ENCODE measurements around the gene GRIA1. TPM values are rescaled to one million over a fixed set of nuclear protein-coding genes. Genes with fewer than 3 reads are reported as not detected.

Gene GRIA1
- total RNA-seq, 1 donor from 2014 or later, result 3.3 TPM

GRCh38 chr5:153712946-153713345 is 222.5 kb downstream of the GRIA1 start:
- no peaks in the 10 kb centered on the region for H3K9me3 Mint-ChIP-seq

GRCh38 chr5:153713943-153714342 is 223.5 kb downstream of the GRIA1 start:
- Mint-ChIP-seq H3K9me3 (no peaks in the 10 kb centered on the region), H3K27ac (peak overlapping the region; percentile 79), H3K36me3 (peaks cover 5% of the 10 kb centered on the region), H3K4me3 (no peak overlapping the region), H3K27me3 (ENCODE audit: insufficient read depth, low read depth) (no peaks in the 10 kb centered on the region), H3K4me1 (peaks cover 18% of the 10 kb centered on the region)
- no peak for TF ChIP-seq EZH2 (IDR thresholded peaks at IDR 0.05)
- TF ChIP-seq CTCF (IDR thresholded peaks at IDR 0.05), result no peak
- no peak for TF ChIP-seq EZH2phosphoT487 (IDR thresholded peaks at IDR 0.05)
- Histone ChIP-seq H2AFZ (replicated peaks) (no peak overlapping the region), H3F3A (ENCODE audit: low read depth) (no peaks in the 10 kb centered on the region), H4K20me1 (ENCODE audit: low read depth) (no peaks in the 10 kb centered on the region), H3K4me1 (no peaks in the 10 kb centered on the region), H3K4me3 (no peak overlapping the region), H3K9me3 (ENCODE audit: low read depth) (no peaks in the 10 kb centered on the region), H3K4me2 (no peak overlapping the region), H3K79me2 (ENCODE audit: low read depth) (no peaks in the 10 kb centered on the region), H3K27ac (no peak overlapping the region), H3K36me3 (no peaks in the 10 kb centered on the region), H3K27me3 (no peaks in the 10 kb centered on the region), H3K9ac (no peak overlapping the region)
- no peak for DNase-seq (ENCODE audit: low spot score)

More at GRCh38 chr5:153712946-153713345, 222.5 kb downstream of the GRIA1 start:
- no peaks in the 10 kb centered on the region for H3K36me3 ChIP-seq
- no peaks in the 10 kb centered on the region for H3K4me1 ChIP-seq
- Mint-ChIP-seq H3K27ac (no peak overlapping the region), H3K4me1 (peaks cover 18% of the 10 kb centered on the region), H3K36me3 (peaks cover 5% of the 10 kb centered on the region), H3K4me3 (no peak overlapping the region), H3K27me3 (ENCODE audit: insufficient read depth, low read depth) (no peaks in the 10 kb centered on the region)
- TF ChIP-seq CTCF (IDR thresholded peaks at IDR 0.05) (no peak), EZH2phosphoT487 (IDR thresholded peaks at IDR 0.05) (no peak), EZH2 (IDR thresholded peaks at IDR 0.05) (no peak)
- H3K79me2 ChIP-seq (ENCODE audit: low read depth), result no peaks in the 10 kb centered on the region
- no peak overlapping the region for H3K27ac ChIP-seq
- no peak overlapping the region for H2AFZ ChIP-seq (replicated peaks)
- H3K9me3 ChIP-seq (ENCODE audit: low read depth), result no peaks in the 10 kb centered on the region
- H3K4me2 ChIP-seq, result no peak overlapping the region
- H3K4me3 ChIP-seq, result no peak overlapping the region
- DNase-seq (ENCODE audit: low spot score), result no peak
- no peaks in the 10 kb centered on the region for H3K27me3 ChIP-seq
- H3K9ac ChIP-seq, result no peak overlapping the region
- H3F3A ChIP-seq (ENCODE audit: low read depth), result no peaks in the 10 kb centered on the region
- no peaks in the 10 kb centered on the region for H4K20me1 ChIP-seq (ENCODE audit: low read depth)

GRCh38 chr5:153714798-153715197 is 224.3 kb downstream of the GRIA1 start:
- Mint-ChIP-seq H3K36me3 (peaks cover 5% of the 10 kb centered on the region), H3K27ac (peak overlapping the region; percentile 34), H3K9me3 (no peaks in the 10 kb centered on the region), H3K27me3 (ENCODE audit: insufficient read depth, low read depth) (no peaks in the 10 kb centered on the region), H3K4me3 (no peak overlapping the region), H3K4me1 (peaks cover 18% of the 10 kb centered on the region)
- H3K9ac ChIP-seq, result no peak overlapping the region
- H3K36me3 ChIP-seq, result no peaks in the 10 kb centered on the region
- no peaks in the 10 kb centered on the region for H3K27me3 ChIP-seq
- no peaks in the 10 kb centered on the region for H3K79me2 ChIP-seq (ENCODE audit: low read depth)
- no peaks in the 10 kb centered on the region for H3K9me3 ChIP-seq (ENCODE audit: low read depth)
- no peaks in the 10 kb centered on the region for H3F3A ChIP-seq (ENCODE audit: low read depth)
- H3K4me2 ChIP-seq, result no peak overlapping the region
- no peak for DNase-seq (ENCODE audit: low spot score)
- no peaks in the 10 kb centered on the region for H4K20me1 ChIP-seq (ENCODE audit: low read depth)
- H3K4me1 ChIP-seq, result no peaks in the 10 kb centered on the region
- H2AFZ ChIP-seq (replicated peaks), result no peak overlapping the region
- no peak overlapping the region for H3K4me3 ChIP-seq
- TF ChIP-seq EZH2 (IDR thresholded peaks at IDR 0.05), result no peak
- TF ChIP-seq EZH2phosphoT487 (IDR thresholded peaks at IDR 0.05), result no peak
- TF ChIP-seq CTCF (IDR thresholded peaks at IDR 0.05), result no peak
- no peak overlapping the region for H3K27ac ChIP-seq

All from neural progenitor cell (in vitro differentiated cells).